Right cardiac atrium (tissue), 5 donors: ENCODE results near the gene MTFR1L. TPM values are rescaled to one million over a fixed set of nuclear protein-coding genes. Genes with fewer than 3 reads are reported as not detected.

Experiments
- ATAC-seq, 2 donors: fragments of 200-7000 bp; cut with Tn5 transposase; one replicate each; pipeline versions ENCODE4 v1.8.0 to v1.9.1; 2020; ENCODE audit warnings: moderate library complexity in 2 of 2, mild to moderate bottlenecking in 1 of 2
- DNase-seq, 3 donors: peaks; one replicate each; pipeline ENCODE4 v3.0.0-alpha.2; 2020
- H3K27ac ChIP-seq: one replicate; pipeline ENCODE4 v1.5.1; 2013; ENCODE audit warnings: mild to moderate bottlenecking, low read length, control low read depth, moderate library complexity
- H3K27me3 ChIP-seq: one replicate; pipeline ENCODE4 v1.6.1; 2013; ENCODE audit not compliant: control insufficient read depth, insufficient read depth
- H3K4me1 ChIP-seq: one replicate; pipeline ENCODE4 v1.6.1; 2013; ENCODE audit warnings: low read length; ENCODE audit not compliant: control insufficient read depth, insufficient read depth
- H3K4me3 ChIP-seq: one replicate; pipeline ENCODE4 v1.5.1; 2013; ENCODE audit warnings: low read length, control low read depth
- H3K9me3 ChIP-seq: one replicate; pipeline ENCODE4 v1.6.1; 2013; ENCODE audit warnings: low read length; ENCODE audit not compliant: control insufficient read depth
- WGBS: extraction: QIAGEN DNeasy Blood & Tissue Kit; methylation state at CpG from one replicate; pipeline ENCODE4 v1.1.7; 2013; 5-methylcytosine and 5-hydroxymethylcytosine counted together
- intact Hi-C, 4 donors: fragments of 100-400 bp; cut with DNase I; formaldehyde crosslinking; loops; one replicate each; pipeline versions ENCODE4 v1.11.0 to v1.14.0; 2022 to 2023
- long read RNA-seq, 4 donors: library from polyadenylated mRNA; unstranded; transcript quantifications; one replicate each; pipeline ENCODE4 v2.0.0, GENCODE V29; 2020 to 2021
- polyA plus RNA-seq: library from polyadenylated mRNA; stranded (reverse); fragments of 200-250 nt; gene quantifications from one replicate; pipeline ENCODE4 v1.2.3, GENCODE V29; 2013
- total RNA-seq, 4 donors: library from RNA; stranded (reverse); fragmentation: NEBNext Ultra II Directional; extraction: Animal tissue kit (Norgen Biotek cat#: 25700); gene quantifications; one replicate each; pipeline ENCODE4 v1.2.1, GENCODE V29; 2021
- donor health status: healthy with polysubstance abuse.
- donor health status: DM: no; HTN: yes; CAD: no.
- donor health status: DM: no; HTN: no; CAD: no.
- donor health status: DM: no; HTN: yes; CAD: no; lungs with severe emphysema.
- donor health status: DM: yes; HTN: yes; CAD: no.

MTFR1L gene
- 100 to 1,000 TPM; 125 to 195 (median 180) TPM for total RNA-seq
- 130 TPM for polyA plus RNA-seq
- long read RNA-seq, donor 1, transcript MTFR1L-204 (7 exons, 1,868 nt): minor isoform, 16 of 593 reads
- long read RNA-seq, donor 1, transcript MTFR1L-203 (7 exons, 2,004 nt): major isoform, 319 of 593 reads
- long read RNA-seq, donor 1, transcript MTFR1L-207 (6 exons, 3,262 nt): minor isoform, 11 of 593 reads
- long read RNA-seq, donor 1, transcript MTFR1L-210 (7 exons, 1,873 nt): minor isoform, 41 of 593 reads
- long read RNA-seq, donor 1, partial matches to known transcripts: 131 of 593 reads
- long read RNA-seq, donor 1, other reads (novel, unspliced or antisense): 58 of 593 reads
- long read RNA-seq, donor 2, transcript MTFR1L-204 (7 exons, 1,868 nt): minor isoform, 10 of 237 reads
- long read RNA-seq, donor 2, transcript MTFR1L-210 (7 exons, 1,873 nt): minor isoform, 16 of 237 reads
- long read RNA-seq, donor 2, transcript MTFR1L-203 (7 exons, 2,004 nt): major isoform, 121 of 237 reads
- long read RNA-seq, donor 2, partial matches to known transcripts: 51 of 237 reads
- long read RNA-seq, donor 2, other reads (novel, unspliced or antisense): 30 of 237 reads
- long read RNA-seq, donor 3, transcript MTFR1L-202 (7 exons, 2,099 nt): minor isoform, 18 of 806 reads
- long read RNA-seq, donor 3, transcript MTFR1L-210 (7 exons, 1,873 nt): minor isoform, 48 of 806 reads
- long read RNA-seq, donor 3, transcript MTFR1L-203 (7 exons, 2,004 nt): major isoform, 525 of 806 reads
- long read RNA-seq, donor 3, transcript MTFR1L-204 (7 exons, 1,868 nt): minor isoform, 17 of 806 reads
- long read RNA-seq, donor 3, partial matches to known transcripts: 94 of 806 reads
- long read RNA-seq, donor 3, other reads (novel, unspliced or antisense): 90 of 806 reads
- long read RNA-seq, donor 4, transcript MTFR1L-204 (7 exons, 1,868 nt): minor isoform, 6 of 237 reads
- long read RNA-seq, donor 4, transcript MTFR1L-210 (7 exons, 1,873 nt): minor isoform, 13 of 237 reads
- long read RNA-seq, donor 4, transcript MTFR1L-203 (7 exons, 2,004 nt): major isoform, 139 of 237 reads
- long read RNA-seq, donor 4, transcript MTFR1L-207 (6 exons, 3,262 nt): minor isoform, 5 of 237 reads
- long read RNA-seq, donor 4, partial matches to known transcripts: 38 of 237 reads
- long read RNA-seq, donor 4, other reads (novel, unspliced or antisense): 30 of 237 reads

GRCh38 chr1:25819491-25820246 lies at the start of gene MTFR1L:
MTFR1L (plus strand) TSS chr1:25819954; CDS start chr1:25823105, 3,151 bp downstream.
- H3K9me3 ChIP-seq: no peaks in the 10 kb centered on the region
- H3K27ac ChIP-seq: peak within 1 kb of the TSS; percentile 90
- H3K4me3 ChIP-seq: peak within 1 kb of the TSS; percentile 88
- H3K27me3 ChIP-seq: no peaks in the 10 kb centered on the region
- peaks cover 14% of the 10 kb centered on the region for H3K4me1 ChIP-seq
- DNase-seq (peak; percentile 89 to 96 (median 95)), ATAC-seq (peak; percentile 93)
- WGBS: under 1% methylated on average over 64 of the region's 64 CpGs
- intact Hi-C loops: loop anchor here in 2 of 4 donors (10.0 kb wide), 2 partner anchors 275 to 575 kb away; partner anchors contain the start of genes LDLRAP1 (in 1 of the 2) and RSRP1 (in 1 of the 2)

- Histone ChIP-seq H3K9me3 (no peaks in the 10 kb centered on the region), H3K4me3 (no peak overlapping the region), H3K4me1 (peaks cover 8% of the 10 kb centered on the region), H3K27me3 (no peaks in the 10 kb centered on the region), H3K27ac (no peak overlapping the region)
- intact Hi-C loops: no loop called here
- DNase-seq (peak in 2 of 3 donors; percentile 6 to 74), ATAC-seq (peak; percentile 50 to 61)
- WGBS: 65% methylated on average over 14 of the region's 14 CpGs
Measured at GRCh38 chr1:25770541-25771220, 49.1 kb upstream of the MTFR1L start.

DNA sequence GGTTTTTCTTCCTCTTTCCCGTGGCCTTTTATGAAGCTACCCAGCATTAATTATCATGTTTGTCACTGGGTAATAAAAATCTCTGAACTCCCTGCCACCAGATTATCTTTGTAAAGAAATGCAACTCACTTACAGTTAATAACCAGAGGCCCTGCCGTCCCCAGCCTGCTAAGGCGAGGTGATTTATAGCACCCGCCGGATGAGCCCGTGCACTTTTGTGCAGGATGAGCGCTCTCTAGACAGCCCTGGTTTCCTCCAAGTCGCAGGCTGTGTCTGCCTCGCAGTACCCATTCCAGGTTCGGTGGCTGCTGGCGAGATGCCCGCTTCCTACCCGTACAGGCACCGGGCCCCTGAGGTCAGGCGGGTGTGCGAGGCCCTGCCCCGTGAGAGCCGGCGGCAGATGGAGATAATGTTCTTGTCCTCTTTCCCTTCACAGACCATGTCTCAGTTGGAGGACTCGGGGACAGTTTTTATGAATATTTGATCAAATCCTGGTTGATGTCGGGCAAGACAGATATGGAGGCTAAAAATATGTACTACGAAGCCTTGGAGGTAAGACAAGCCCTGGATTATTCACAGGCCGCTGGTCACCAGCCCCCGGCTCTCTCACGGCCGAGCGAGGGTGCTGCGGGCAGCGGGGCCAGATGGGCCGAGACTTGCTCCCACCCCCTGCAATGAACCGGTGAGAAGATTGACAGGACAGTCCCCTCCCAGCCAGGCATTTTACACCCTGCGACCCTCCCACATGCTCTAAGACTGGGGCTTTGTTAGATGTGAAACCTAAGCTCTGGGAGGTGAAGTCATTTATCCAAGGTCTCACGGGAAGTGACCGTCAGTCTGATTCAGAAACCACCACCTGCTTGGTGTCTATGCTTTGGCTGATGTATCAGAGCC lies 48.3 kb upstream of the MTFR1L start:
- Histone ChIP-seq H3K27me3 (no peaks in the 10 kb centered on the region), H3K4me3 (no peak overlapping the region), H3K4me1 (peaks cover 6% of the 10 kb centered on the region), H3K9me3 (no peaks in the 10 kb centered on the region), H3K27ac (no peak overlapping the region)
- ATAC-seq (peak; percentile 14 to 30), DNase-seq (peak; percentile 37 to 81 (median 80))
- intact Hi-C loops: no loop called here
- 47% methylated on average over 34 of the region's 34 CpGs for WGBS

- ATAC-seq (no peak), DNase-seq (no peak)
- no peak overlapping the region for H3K4me3 ChIP-seq
- H3K27ac ChIP-seq: no peak overlapping the region
- intact Hi-C loops: no loop called here
- H3K4me1 ChIP-seq: peaks cover 6% of the 10 kb centered on the region
- WGBS: 98% methylated on average over 5 of the region's 5 CpGs
- H3K27me3 ChIP-seq: no peaks in the 10 kb centered on the region
- no peaks in the 10 kb centered on the region for H3K9me3 ChIP-seq
Measured at GRCh38 chr1:25772164-25772563, 47.6 kb upstream of the MTFR1L start.

- intact Hi-C loops: no loop called here
- peaks cover 6% of the 10 kb centered on the region for H3K4me1 ChIP-seq
- no peak overlapping the region for H3K27ac ChIP-seq
- 91% methylated on average over 5 of the region's 5 CpGs for WGBS
- H3K27me3 ChIP-seq: no peaks in the 10 kb centered on the region
- ATAC-seq: no peak
- no peaks in the 10 kb centered on the region for H3K9me3 ChIP-seq
- DNase-seq: no peak
- H3K4me3 ChIP-seq: no peak overlapping the region
Measured at GRCh38 chr1:25772692-25773245, 47.0 kb upstream of the MTFR1L start.

GRCh38 chr1:25773441-25774125 lies 46.2 kb upstream of the MTFR1L start:
- DNase-seq (no peak), ATAC-seq (no peak)
- intact Hi-C loops: no loop called here
- H3K27me3 ChIP-seq: no peaks in the 10 kb centered on the region
- H3K4me1 ChIP-seq: peaks cover 6% of the 10 kb centered on the region
- WGBS: 92% methylated on average over 4 of the region's 4 CpGs
- no peak overlapping the region for H3K4me3 ChIP-seq
- no peak overlapping the region for H3K27ac ChIP-seq
- H3K9me3 ChIP-seq: no peaks in the 10 kb centered on the region

DNA sequence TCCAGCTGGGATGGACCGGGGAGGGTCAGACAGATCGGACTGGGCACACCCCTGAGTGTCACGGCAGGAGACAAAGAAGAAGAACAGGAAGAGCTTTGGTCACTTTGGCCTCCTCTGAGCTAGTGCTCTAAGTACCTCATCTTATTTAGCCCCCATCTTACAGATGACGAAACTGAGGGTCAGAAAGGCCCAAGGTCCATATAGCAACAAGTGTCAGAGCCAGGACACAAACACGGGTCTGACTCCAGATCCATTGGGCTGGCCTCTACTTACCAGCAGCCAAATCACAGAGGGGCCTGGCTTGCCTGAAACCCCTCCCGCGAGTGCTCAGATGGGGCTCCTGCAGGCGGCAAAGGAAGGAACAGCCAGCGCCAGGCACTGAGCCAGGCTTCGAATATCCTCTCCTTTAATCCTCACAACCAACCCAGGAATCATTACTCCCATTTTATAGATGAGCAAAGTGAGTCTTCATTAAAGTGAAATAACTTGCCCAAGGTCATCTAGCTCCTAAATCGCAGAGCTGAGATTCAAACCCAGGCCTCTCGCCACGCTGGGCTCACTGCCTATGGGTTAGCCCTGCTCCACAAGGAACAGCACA lies 45.4 kb upstream of the MTFR1L start:
- H3K9me3 ChIP-seq: no peaks in the 10 kb centered on the region
- DNase-seq: no peak
- H3K27me3 ChIP-seq: no peaks in the 10 kb centered on the region
- peaks cover 6% of the 10 kb centered on the region for H3K4me1 ChIP-seq
- H3K4me3 ChIP-seq: no peak overlapping the region
- 83% methylated on average over 13 of the region's 13 CpGs for WGBS
- intact Hi-C loops: no loop called here
- no peak overlapping the region for H3K27ac ChIP-seq
- no peak for ATAC-seq

- no peak overlapping the region for H3K27ac ChIP-seq
Measured at GRCh38 chr1:25774921-25775771, 44.6 kb upstream of the MTFR1L start.

More at GRCh38 chr1:25774921-25775771, 44.6 kb upstream of the MTFR1L start:
- no peak for ATAC-seq
- DNase-seq: no peak
- WGBS: 61% methylated on average over 16 of the region's 16 CpGs
- intact Hi-C loops: no loop called here
- Histone ChIP-seq H3K4me3 (no peak overlapping the region), H3K27me3 (no peaks in the 10 kb centered on the region), H3K4me1 (peaks cover 6% of the 10 kb centered on the region), H3K9me3 (no peaks in the 10 kb centered on the region)
